Measurements from ENCODE around the gene ALDH5A1. TPM values are rescaled to one million over a fixed set of nuclear protein-coding genes. Genes with fewer than 3 reads are reported as not detected.

Gene ALDH5A1
- total RNA-seq, 4 donors from 2014 or later: 6.8 to 12.4 (median 9.1) TPM

- intact Hi-C loops (cut with DNase I; ENCODE audit: low total_unique reads): no loop called here
These were observed 2.3 kb upstream of the ALDH5A1 start for GRCh38 chr6:24492475-24492874.

GRCh38 chr6:24493945-24494820 is 586 bp upstream of the ALDH5A1 start:
- H3K4me1 ChIP-seq: no peaks in the 10 kb centered on the region
- intact Hi-C loops (cut with DNase I; ENCODE audit: low total_unique reads): no loop called here
- peak overlapping the region; percentile 43 to 57 for H3K4me3 ChIP-seq
- H3K9me3 ChIP-seq: no peaks in the 10 kb centered on the region
- peak overlapping the region; percentile 63 to 82 for H3K27ac ChIP-seq
- DNase-seq: no peak
- TF ChIP-seq POLR2A (IDR thresholded peaks at IDR 0.05): no peak
- TF ChIP-seq, protein P1, sequence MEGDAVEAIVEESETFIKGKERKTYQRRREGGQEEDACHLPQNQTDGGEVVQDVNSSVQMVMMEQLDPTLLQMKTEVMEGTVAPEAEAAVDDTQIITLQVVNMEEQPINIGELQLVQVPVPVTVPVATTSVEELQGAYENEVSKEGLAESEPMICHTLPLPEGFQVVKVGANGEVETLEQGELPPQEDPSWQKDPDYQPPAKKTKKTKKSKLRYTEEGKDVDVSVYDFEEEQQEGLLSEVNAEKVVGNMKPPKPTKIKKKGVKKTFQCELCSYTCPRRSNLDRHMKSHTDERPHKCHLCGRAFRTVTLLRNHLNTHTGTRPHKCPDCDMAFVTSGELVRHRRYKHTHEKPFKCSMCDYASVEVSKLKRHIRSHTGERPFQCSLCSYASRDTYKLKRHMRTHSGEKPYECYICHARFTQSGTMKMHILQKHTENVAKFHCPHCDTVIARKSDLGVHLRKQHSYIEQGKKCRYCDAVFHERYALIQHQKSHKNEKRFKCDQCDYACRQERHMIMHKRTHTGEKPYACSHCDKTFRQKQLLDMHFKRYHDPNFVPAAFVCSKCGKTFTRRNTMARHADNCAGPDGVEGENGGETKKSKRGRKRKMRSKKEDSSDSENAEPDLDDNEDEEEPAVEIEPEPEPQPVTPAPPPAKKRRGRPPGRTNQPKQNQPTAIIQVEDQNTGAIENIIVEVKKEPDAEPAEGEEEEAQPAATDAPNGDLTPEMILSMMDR (IDR thresholded peaks at IDR 0.05): peak in 1 of 4 experiments; percentile 24
- no peaks in the 10 kb centered on the region for H3K36me3 ChIP-seq
- H3K27me3 ChIP-seq: no peaks in the 10 kb centered on the region

More at GRCh38 chr6:24492475-24492874, 2.3 kb upstream of the ALDH5A1 start:
- Histone ChIP-seq H3K27ac (no peak overlapping the region), H3K36me3 (no peaks in the 10 kb centered on the region), H3K4me3 (no peak overlapping the region), H3K4me1 (no peaks in the 10 kb centered on the region), H3K9me3 (no peaks in the 10 kb centered on the region), H3K27me3 (no peaks in the 10 kb centered on the region)
- no peak for DNase-seq
- TF ChIP-seq, protein P1 (IDR thresholded peaks at IDR 0.05): no peak
- TF ChIP-seq POLR2A (IDR thresholded peaks at IDR 0.05): no peak

DNA sequence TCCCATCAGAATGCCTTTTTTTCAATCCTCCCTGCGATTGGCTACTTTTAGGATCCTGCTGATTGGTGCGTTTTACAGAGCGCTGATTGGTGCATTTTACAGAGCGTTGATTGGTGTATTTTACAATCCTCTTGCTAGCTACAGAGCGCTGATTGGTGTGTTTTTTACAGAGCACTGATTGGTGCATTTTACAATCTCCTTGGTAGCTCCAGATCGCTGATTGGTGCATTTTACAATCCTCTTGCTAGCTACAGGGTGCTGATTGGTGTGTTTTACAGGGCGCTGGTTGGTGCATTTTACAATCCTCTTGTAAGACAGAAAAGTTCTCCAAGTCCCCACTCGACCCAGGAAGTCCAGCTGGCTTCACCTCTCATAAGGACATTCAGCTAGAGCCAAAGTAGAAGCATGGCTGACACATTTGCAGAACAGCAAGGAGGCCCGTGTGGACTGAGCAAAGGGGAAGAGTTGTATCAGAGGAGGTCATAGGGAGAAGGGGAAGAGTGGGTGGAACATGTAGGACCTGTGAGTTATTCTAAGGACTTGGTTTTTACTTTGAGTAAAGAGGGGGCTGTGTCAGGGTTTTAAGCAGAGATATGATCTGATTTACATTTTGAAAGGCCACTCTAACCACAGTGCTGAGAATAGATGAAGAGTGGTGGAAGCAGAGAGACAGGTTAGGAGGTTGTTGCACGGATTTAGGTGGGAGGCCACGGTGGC is 2.6 kb downstream of the ALDH5A1 start:
- H3K36me3 ChIP-seq: no peaks in the 10 kb centered on the region

DNA sequence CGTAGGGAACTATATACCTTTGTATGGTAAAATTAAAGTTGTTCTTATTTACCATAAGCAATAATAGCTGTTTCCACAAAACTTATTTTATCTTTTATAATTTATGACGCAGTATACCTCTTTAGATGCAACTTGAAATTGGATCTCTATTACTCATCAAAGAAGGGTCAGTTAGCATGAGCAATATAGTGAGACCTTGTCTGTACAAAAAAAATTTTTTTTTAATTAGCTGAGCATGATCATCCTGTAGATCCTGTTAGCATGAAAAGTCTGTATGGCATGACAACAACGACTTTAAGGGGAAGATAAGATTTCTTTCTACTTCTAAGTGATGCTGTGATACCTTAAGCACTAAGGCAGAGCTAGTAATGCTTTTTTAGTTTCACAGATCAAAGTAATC is 5.9 kb downstream of the ALDH5A1 start:
- intact Hi-C loops (cut with DNase I; ENCODE audit: low total_unique reads): no loop called here
- H3K27me3 ChIP-seq: no peaks in the 10 kb centered on the region
- DNase-seq: no peak

More for the DNA sequence above, 2.6 kb downstream of the ALDH5A1 start:
- TF ChIP-seq, protein P1 (IDR thresholded peaks at IDR 0.05): no peak
- no peak for TF ChIP-seq POLR2A (IDR thresholded peaks at IDR 0.05)
- Histone ChIP-seq H3K9me3 (no peaks in the 10 kb centered on the region), H3K4me3 (no peak overlapping the region), H3K27me3 (no peaks in the 10 kb centered on the region), H3K27ac (no peak overlapping the region), H3K4me1 (no peaks in the 10 kb centered on the region)
- no peak for DNase-seq
- intact Hi-C loops (cut with DNase I; ENCODE audit: low total_unique reads): no loop called here

More for the DNA sequence above, 5.9 kb downstream of the ALDH5A1 start:
- Histone ChIP-seq H3K36me3 (no peaks in the 10 kb centered on the region), H3K27ac (no peak overlapping the region), H3K4me3 (no peak overlapping the region), H3K9me3 (no peaks in the 10 kb centered on the region), H3K4me1 (no peaks in the 10 kb centered on the region)
- TF ChIP-seq POLR2A (IDR thresholded peaks at IDR 0.05): no peak
- TF ChIP-seq, protein P1 (IDR thresholded peaks at IDR 0.05): no peak

Measured in uterus (tissue), 4 donors.